K562 (cell line): ENCODE results near the gene SIKE1. TPM values are rescaled to one million over a fixed set of nuclear protein-coding genes. Genes with fewer than 3 reads are reported as not detected.

Experiments
- ARID2 ChIP-seq: fragments of 450-650 bp; IDR thresholded peaks from 2 replicates; pipeline ENCODE4 v1.6.1; 2017; ENCODE audit warnings: antibody characterized with exemption, mild to moderate bottlenecking
- CAMTA2 ChIP-seq: fragments of 250-450 bp; sonication (Bioruptor Pico); conservative IDR thresholded peaks from 2 replicates; pipeline ENCODE4 v1.5.1; 2022
- CREB5 ChIP-seq: fragments of 250-450 bp; sonication (Bioruptor Pico); IDR thresholded peaks from 2 replicates; pipeline ENCODE4 v1.5.0; 2020; ENCODE audit warnings: mild to moderate bottlenecking
- FOXA3 ChIP-seq, 2 experiments: fragments of 450-650 bp in 1 of 2; sonication (generic) in 1 of 2; formaldehyde crosslinking; IDR thresholded peaks in 1 of 2; conservative IDR thresholded peaks in 1 of 2; 2 replicates each; pipeline versions ENCODE4 v1.4.0 to v1.8.0; 2020 to 2022; ENCODE audit warnings: mild to moderate bottlenecking in 2 of 2, missing genetic modification reagents in 1 of 2
- HBP1 ChIP-seq: fragments of 450-650 bp; formaldehyde crosslinking; IDR thresholded peaks from 2 replicates; pipeline ENCODE4 v1.4.0; 2022; ENCODE audit warnings: missing genetic modification characterization
- HDGF ChIP-seq: fragments of 450-650 bp; IDR thresholded peaks from 2 replicates; pipeline ENCODE4 v1.6.1; 2016
- HMG20A ChIP-seq: fragments of 450-650 bp; formaldehyde crosslinking; conservative IDR thresholded peaks from 2 replicates; pipeline ENCODE4 v1.4.0; 2020; ENCODE audit warnings: mild to moderate bottlenecking, mixed read lengths
- KDM4B ChIP-seq, 2 experiments: fragments of 450-650 bp in 1 of 2; sonication (generic) in 1 of 2; IDR thresholded peaks; 2 replicates each; pipeline ENCODE4 v1.6.1; 2016 to 2017; ENCODE audit warnings: borderline replicate concordance in 2 of 2, antibody characterized with exemption in 1 of 2, low read depth in 1 of 2, mild to moderate bottlenecking in 1 of 2
- MBD2 ChIP-seq: sonication (generic); IDR thresholded peaks from 2 replicates; pipeline ENCODE4 v1.6.1; 2016; ENCODE audit warnings: low read depth, borderline replicate concordance
- NFRKB ChIP-seq: fragments of 450-650 bp; IDR thresholded peaks from 2 replicates; pipeline ENCODE4 v1.6.1; 2016; ENCODE audit warnings: low read depth
- NONO ChIP-seq, 2 experiments: fragments of 200-400 bp in 1 of 2; fragments of 450-650 bp in 1 of 2; formaldehyde crosslinking in 1 of 2; IDR thresholded peaks; 2 replicates each; pipeline ENCODE4 v1.6.1; 2017; ENCODE audit warnings: low read depth in 2 of 2, mild to moderate bottlenecking in 2 of 2, moderate library complexity in 2 of 2, low read length in 1 of 2
- RBFOX2 ChIP-seq: fragments of 200-400 bp; formaldehyde crosslinking; IDR thresholded peaks from 2 replicates; pipeline ENCODE4 v1.6.1; 2017; ENCODE audit warnings: low read depth, mild to moderate bottlenecking, low read length, moderate library complexity
- SMAD2 ChIP-seq: fragments of 150-350 bp; IDR thresholded peaks from 2 replicates; pipeline ENCODE4 v1.6.1; 2014; ENCODE audit warnings: low read depth, mild to moderate bottlenecking, low read length
- ZBTB8A ChIP-seq: fragments of 450-650 bp; IDR thresholded peaks from 2 replicates; pipeline ENCODE4 v1.6.1; 2018; ENCODE audit warnings: mild to moderate bottlenecking, moderate library complexity; ENCODE audit not compliant: partially characterized antibody
- ZC3H11A ChIP-seq: IDR thresholded peaks from 2 replicates; pipeline ENCODE4 v1.6.1; 2012; ENCODE audit warnings: low read depth, low read length, improper control_type of control experiment
- ZNF407 ChIP-seq: fragments of 450-650 bp; IDR thresholded peaks from 2 replicates; pipeline ENCODE4 v1.6.1; 2016; ENCODE audit warnings: low read depth
- polyA plus RNA-seq, 8 experiments: library from polyadenylated mRNA; depleted of rRNA in 4 of 8; stranded (reverse) in 5 of 8; unstranded in 3 of 8; fragments of >200 nt; fragmentation: Nextera tagmentation in 2 of 8; fragmentation: Illumina TruSeq in 1 of 8; extraction: Ambion mirVana in 2 of 8; extraction: Trizol in 1 of 8; gene quantifications; 2 replicates each; pipeline versions ENCODE4 v1.2.1 to v1.2.3, GENCODE V29; 2011 to 2014; ENCODE audit warnings: inconsistent platforms in 1 of 8, missing spikeins in 1 of 8
- total RNA-seq, 7 experiments: library from RNA; depleted of rRNA in 6 of 7; stranded (reverse); fragments of >200 nt in 6 of 7; fragmentation: Illumina TruSeq in 2 of 7; extraction: Trizol in 2 of 7; gene quantifications; 2 replicates each; pipeline versions ENCODE4 v1.2.1 to v1.2.3, GENCODE V29; 2011 to 2021; ENCODE audit warnings: low replicate concordance in 1 of 7

SIKE1 gene
- total and polyA plus RNA-seq, 9 of the 15 experiments (the other 6 are each of a cell fraction or from before 2014, with no cell fraction given): 21.8 to 144 (median 76.3) TPM

- TF ChIP-seq RBFOX2 (peak; percentile 98), SMAD2 (no peak), MBD2 (peak; percentile 79), HMG20A (CRISPR knock-in tag) (no peak), KDM4B (IDR thresholded peaks at IDR 0.05; ENCODE audit: borderline replicate concordance in 2 of 2, low read depth in 1 of 2) (peak in 1 of 2 experiments; percentile 77; a peak in 1 of 4 replicates), ZC3H11A (peak; percentile 81; the same call in 1 of the 2 replicates), NONO (IDR thresholded peaks at IDR 0.05; ENCODE audit: low read depth in 2 of 2, low read length in 1 of 2) (0 out of 4 replicates have a peak, but pooled peaks of 1 of the 2 experiments have one; percentile 9), NFRKB (peak; percentile 100), ZBTB8A (no peak), HBP1 (peak; percentile 96; the same call in 1 of the 2 replicates), FOXA3 (CRISPR knock-in tag; conservative IDR thresholded peaks at IDR 0.05 in 1 of 2, IDR thresholded peaks at IDR 0.05 in 1 of 2) (0 out of 4 replicates have a peak, but pooled peaks of 1 of the 2 experiments have one; percentile 12), ARID2 (no peak), ZNF407 (no peak; the same call in 1 of the 2 replicates), CREB5 (CRISPR knock-in tag) (0 out of 2 replicates have a peak, but pooled peaks have one; percentile 21), CAMTA2 (no peak; the same call in 1 of the 2 replicates), HDGF (no peak; the same call in 1 of the 2 replicates)
Measured at GRCh38 chr1:114757455-114758255, 22.8 kb downstream of the SIKE1 start, which contains the start of gene CSDE1 (continued).
